Smooth muscle cell (in vitro differentiated cells): ENCODE data around the gene PPP4R4. TPM values are rescaled to one million over a fixed set of nuclear protein-coding genes. Genes with fewer than 3 reads are reported as not detected.

Experiments
- DNase-seq: peaks from one replicate; lab custom pipeline; 2025; ENCODE audit not compliant: unreplicated experiment; lab: John Stamatoyannopoulos, UW
- H2AFZ ChIP-seq: fragments of 200-600 bp; sonication (generic); 2 replicates; pipeline ENCODE4 v1.6.0; 2016; ENCODE audit warnings: antibody characterized with exemption, low read depth, mild to moderate bottlenecking
- H3F3A ChIP-seq: fragments of 200-600 bp; sonication (generic); 2 replicates; pipeline ENCODE4 v1.6.0; 2017; ENCODE audit warnings: antibody characterized with exemption, low read depth
- H3K27ac ChIP-seq: fragments of 200-600 bp; sonication (generic); 2 replicates; pipeline ENCODE4 v1.5.1; 2016; ENCODE audit warnings: low read depth, mild to moderate bottlenecking
- H3K27me3 ChIP-seq: fragments of 200-600 bp; sonication (generic); 2 replicates; pipeline ENCODE4 v1.6.1; 2016; ENCODE audit warnings: low read depth, mild to moderate bottlenecking
- H3K36me3 ChIP-seq: fragments of 200-600 bp; sonication (generic); 2 replicates; pipeline ENCODE4 v1.5.1; 2016; ENCODE audit warnings: low read depth
- H3K4me1 ChIP-seq: fragments of 200-600 bp; sonication (generic); 2 replicates; pipeline ENCODE4 v1.5.1; 2016; ENCODE audit warnings: low read depth
- H3K4me2 ChIP-seq: fragments of 200-600 bp; sonication (generic); 2 replicates; pipeline ENCODE4 v1.6.0; 2016; ENCODE audit warnings: mild to moderate bottlenecking
- H3K4me3 ChIP-seq: fragments of 200-600 bp; sonication (generic); 2 replicates; pipeline ENCODE4 v1.5.1; 2016; ENCODE audit warnings: mild to moderate bottlenecking
- H3K79me2 ChIP-seq: fragments of 200-600 bp; sonication (generic); 2 replicates; pipeline ENCODE4 v1.6.0; 2016; ENCODE audit warnings: low read depth, mild to moderate bottlenecking
- H3K9ac ChIP-seq: fragments of 200-600 bp; sonication (generic); 2 replicates; pipeline ENCODE4 v1.6.0; 2016; ENCODE audit warnings: low read depth
- H3K9me3 ChIP-seq: fragments of 200-600 bp; sonication (generic); replicated peaks from 2 replicates; pipeline ENCODE4 v1.5.1; 2016; ENCODE audit warnings: low read depth
- H4K20me1 ChIP-seq: fragments of 200-600 bp; sonication (generic); 2 replicates; pipeline ENCODE4 v1.6.0; 2016; ENCODE audit warnings: low read depth
- WGBS: methylation state at CpG from one replicate; pipeline ENCODE4 v1.1.7; 2016; ENCODE audit warnings: low lambda C conversion rate; 5-methylcytosine and 5-hydroxymethylcytosine counted together
- polyA plus RNA-seq: library from polyadenylated mRNA; unstranded; fragments of >200 nt; fragmentation: Nextera tagmentation; extraction: Ambion mirVana; gene quantifications from 2 replicates; pipeline ENCODE4 v1.2.1, GENCODE V29; 2016
- total RNA-seq: library from RNA; depleted of rRNA; stranded (reverse); fragments of >200 nt; gene quantifications from 2 replicates; pipeline ENCODE4 v1.2.3, GENCODE V29; 2014
- TF ChIP-seq, protein P1 (sequence below): fragments of 200-600 bp; sonication (generic); IDR thresholded peaks from 2 replicates; pipeline ENCODE4 v1.5.1; 2017; ENCODE audit warnings: borderline replicate concordance, mild to moderate bottlenecking, antibody characterized with exemption; ENCODE audit not compliant: insufficient read depth, poor library complexity, severe bottlenecking

Gene PPP4R4
- total and polyA plus RNA-seq, 2 experiments from 2014 or later: 0.27 TPM

DNA sequence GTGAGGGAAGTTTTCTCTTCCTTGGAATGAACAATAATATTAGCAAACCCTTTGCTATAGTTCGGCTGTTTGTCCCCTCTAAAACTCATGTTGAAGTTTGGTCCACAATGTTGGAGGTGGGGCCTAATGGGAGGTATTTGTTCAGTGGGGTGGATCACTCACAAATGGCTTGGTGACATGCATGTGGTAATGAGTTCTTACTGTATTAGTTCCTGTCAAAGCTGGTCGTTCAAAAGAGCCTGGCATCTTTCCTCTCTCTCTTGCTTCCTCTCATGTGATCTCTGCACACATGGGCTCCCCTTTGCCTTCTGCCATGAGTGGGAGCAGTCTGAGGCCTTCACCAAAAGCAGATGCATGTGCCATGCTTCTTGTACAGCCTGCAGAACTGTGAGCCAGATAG lies 13.1 kb upstream of the PPP4R4 start:
- no peak for DNase-seq
- H3K27me3 ChIP-seq: peaks cover 37% of the 10 kb centered on the region
- H3K27ac ChIP-seq: no peak overlapping the region
- 83% methylated on average over 2 of the region's 2 CpGs for WGBS
- H3K36me3 ChIP-seq: no peaks in the 10 kb centered on the region
- no peaks in the 10 kb centered on the region for H3K79me2 ChIP-seq
- no peak overlapping the region for H3K9ac ChIP-seq
- no peaks in the 10 kb centered on the region for H3K4me1 ChIP-seq
- H3K4me2 ChIP-seq: no peak overlapping the region
- no peaks in the 10 kb centered on the region for H4K20me1 ChIP-seq
- H3K4me3 ChIP-seq: no peak overlapping the region
- no peaks in the 10 kb centered on the region for H3K9me3 ChIP-seq
- H3F3A ChIP-seq: no peaks in the 10 kb centered on the region
- no peak overlapping the region for H2AFZ ChIP-seq
- TF ChIP-seq, protein P1, sequence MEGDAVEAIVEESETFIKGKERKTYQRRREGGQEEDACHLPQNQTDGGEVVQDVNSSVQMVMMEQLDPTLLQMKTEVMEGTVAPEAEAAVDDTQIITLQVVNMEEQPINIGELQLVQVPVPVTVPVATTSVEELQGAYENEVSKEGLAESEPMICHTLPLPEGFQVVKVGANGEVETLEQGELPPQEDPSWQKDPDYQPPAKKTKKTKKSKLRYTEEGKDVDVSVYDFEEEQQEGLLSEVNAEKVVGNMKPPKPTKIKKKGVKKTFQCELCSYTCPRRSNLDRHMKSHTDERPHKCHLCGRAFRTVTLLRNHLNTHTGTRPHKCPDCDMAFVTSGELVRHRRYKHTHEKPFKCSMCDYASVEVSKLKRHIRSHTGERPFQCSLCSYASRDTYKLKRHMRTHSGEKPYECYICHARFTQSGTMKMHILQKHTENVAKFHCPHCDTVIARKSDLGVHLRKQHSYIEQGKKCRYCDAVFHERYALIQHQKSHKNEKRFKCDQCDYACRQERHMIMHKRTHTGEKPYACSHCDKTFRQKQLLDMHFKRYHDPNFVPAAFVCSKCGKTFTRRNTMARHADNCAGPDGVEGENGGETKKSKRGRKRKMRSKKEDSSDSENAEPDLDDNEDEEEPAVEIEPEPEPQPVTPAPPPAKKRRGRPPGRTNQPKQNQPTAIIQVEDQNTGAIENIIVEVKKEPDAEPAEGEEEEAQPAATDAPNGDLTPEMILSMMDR: no peak

GRCh38 chr14:94161981-94162380 lies 12.1 kb upstream of the PPP4R4 start:
- TF ChIP-seq, protein P1: no peak
- Histone ChIP-seq H3K27ac (no peak overlapping the region), H3K9me3 (no peaks in the 10 kb centered on the region), H3K9ac (no peak overlapping the region), H3F3A (no peaks in the 10 kb centered on the region), H3K27me3 (peaks cover 37% of the 10 kb centered on the region), H3K4me2 (no peak overlapping the region), H2AFZ (no peak overlapping the region), H3K36me3 (no peaks in the 10 kb centered on the region), H3K4me1 (no peaks in the 10 kb centered on the region), H3K4me3 (no peak overlapping the region), H4K20me1 (no peaks in the 10 kb centered on the region), H3K79me2 (no peaks in the 10 kb centered on the region)
- DNase-seq: no peak
- 52% methylated on average over 2 of the region's 2 CpGs for WGBS

GRCh38 chr14:94162466-94162865 lies 11.7 kb upstream of the PPP4R4 start:
- Histone ChIP-seq H3K4me2 (no peak overlapping the region), H3K9ac (no peak overlapping the region), H3K27ac (no peak overlapping the region), H3K4me1 (no peaks in the 10 kb centered on the region), H3K9me3 (no peaks in the 10 kb centered on the region), H3K36me3 (no peaks in the 10 kb centered on the region), H3F3A (no peaks in the 10 kb centered on the region), H3K27me3 (peaks cover 35% of the 10 kb centered on the region), H3K4me3 (no peak overlapping the region), H2AFZ (no peak overlapping the region), H4K20me1 (no peaks in the 10 kb centered on the region), H3K79me2 (no peaks in the 10 kb centered on the region)
- TF ChIP-seq, protein P1: no peak
- 88% methylated on average over 5 of the region's 5 CpGs for WGBS
- DNase-seq: no peak

GRCh38 chr14:94163796-94164195 lies 10.3 kb upstream of the PPP4R4 start:
- Histone ChIP-seq H3K9me3 (no peaks in the 10 kb centered on the region), H4K20me1 (no peaks in the 10 kb centered on the region)

More at GRCh38 chr14:94163796-94164195, 10.3 kb upstream of the PPP4R4 start:
- Histone ChIP-seq H3K27me3 (peaks cover 24% of the 10 kb centered on the region), H3K4me1 (no peaks in the 10 kb centered on the region), H3K36me3 (no peaks in the 10 kb centered on the region), H3F3A (no peaks in the 10 kb centered on the region), H2AFZ (no peak overlapping the region), H3K4me3 (no peak overlapping the region), H3K9ac (no peak overlapping the region), H3K4me2 (no peak overlapping the region), H3K79me2 (no peaks in the 10 kb centered on the region), H3K27ac (no peak overlapping the region)
- 73% methylated on average over 5 of the region's 5 CpGs for WGBS
- DNase-seq: no peak
- TF ChIP-seq, protein P1: no peak
